ENCODE data around the gene GUCY2C. TPM values are rescaled to one million over a fixed set of nuclear protein-coding genes. Genes with fewer than 3 reads are reported as not detected.
"Not testable (repeated sequence)": the region's sequence is repeated elsewhere in the genome, so short reads cannot be mapped to it uniquely, and the experiment has no call there.

GUCY2C gene
- total RNA-seq, 1 donor from 2014 or later = not detected

GRCh38 chr12:14689996-14690395 is 6.4 kb downstream of the GUCY2C start:
- DNase-seq (ENCODE audit: low read depth) = no peak
- TF ChIP-seq CTCF (conservative IDR thresholded peaks at IDR 0.05; ENCODE audit: low read depth, low read length) = no peak
- H3K4me3 ChIP-seq (ENCODE audit: low read depth, low read length) = no peak overlapping the region

DNA sequence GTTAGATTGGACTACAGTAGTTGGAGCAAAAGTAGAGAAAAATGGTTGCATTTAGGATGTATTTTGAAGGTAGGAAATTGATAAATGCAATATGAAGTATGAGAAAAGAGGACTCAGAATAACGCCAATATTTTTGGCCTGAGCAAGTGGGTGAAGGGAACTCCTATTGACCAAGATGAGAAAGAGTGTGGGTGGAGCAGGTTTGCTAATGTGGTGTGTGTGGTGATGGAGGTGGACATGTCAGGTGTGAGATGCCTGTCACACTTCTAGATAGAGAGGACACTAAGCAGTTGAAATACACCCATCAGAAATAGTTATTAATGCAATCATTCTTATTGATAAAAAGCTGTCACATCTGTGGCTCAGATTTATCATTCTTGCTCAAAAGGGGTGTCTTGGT is 7.3 kb downstream of the GUCY2C start:
- no peak for TF ChIP-seq CTCF (conservative IDR thresholded peaks at IDR 0.05; ENCODE audit: low read depth, low read length)
- no peak overlapping the region for H3K4me3 ChIP-seq (ENCODE audit: low read depth, low read length)
- no peak for DNase-seq (ENCODE audit: low read depth)

GRCh38 chr12:14682231-14682630 is 14.2 kb downstream of the GUCY2C start:
- not testable (repeated sequence) for H3K4me3 ChIP-seq (ENCODE audit: low read depth, low read length); DNase-seq (ENCODE audit: low read depth)

GRCh38 chr12:14681625-14682024 is 14.8 kb downstream of the GUCY2C start:
- DNase-seq (ENCODE audit: low read depth) = no peak
- no peak overlapping the region for H3K4me3 ChIP-seq (ENCODE audit: low read depth, low read length)
- no peak for TF ChIP-seq CTCF (conservative IDR thresholded peaks at IDR 0.05; ENCODE audit: low read depth, low read length)

- DNase-seq (ENCODE audit: low read depth) = no peak
- no peak overlapping the region for H3K4me3 ChIP-seq (ENCODE audit: low read depth, low read length)
- TF ChIP-seq CTCF (conservative IDR thresholded peaks at IDR 0.05; ENCODE audit: low read depth, low read length) = no peak
Observed at GRCh38 chr12:14681190-14681589, 15.2 kb downstream of the GUCY2C start.

DNA sequence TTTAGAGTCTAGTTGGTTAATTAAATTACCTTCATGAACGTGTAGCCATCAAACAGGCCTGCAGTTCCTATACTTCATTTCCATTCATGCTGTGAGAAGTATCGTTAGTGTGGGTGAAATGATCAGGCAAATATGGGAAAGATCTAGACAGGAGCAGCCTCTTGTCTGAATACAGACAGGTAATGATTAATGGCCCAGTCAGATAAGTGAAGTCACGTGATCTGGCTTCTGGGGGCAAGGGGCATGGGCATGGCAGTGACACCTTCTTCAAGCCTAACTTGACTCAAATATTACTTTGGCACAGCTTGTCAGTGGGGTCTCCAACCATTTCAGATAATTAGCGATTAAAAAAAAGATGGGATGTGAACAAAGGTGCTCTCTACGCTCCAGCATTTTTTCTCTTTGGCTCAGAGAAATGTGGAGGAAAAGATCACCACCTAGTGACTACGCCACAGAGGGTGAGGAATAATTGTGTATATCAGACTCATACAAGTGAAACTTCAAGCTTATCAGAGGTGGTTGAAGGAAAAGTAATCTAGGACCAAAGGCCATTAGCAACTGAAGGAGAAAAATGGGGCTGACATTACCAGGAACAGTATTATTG is 17.8 kb downstream of the GUCY2C start:
- TF ChIP-seq CTCF (conservative IDR thresholded peaks at IDR 0.05; ENCODE audit: low read depth, low read length) = no peak

DNA sequence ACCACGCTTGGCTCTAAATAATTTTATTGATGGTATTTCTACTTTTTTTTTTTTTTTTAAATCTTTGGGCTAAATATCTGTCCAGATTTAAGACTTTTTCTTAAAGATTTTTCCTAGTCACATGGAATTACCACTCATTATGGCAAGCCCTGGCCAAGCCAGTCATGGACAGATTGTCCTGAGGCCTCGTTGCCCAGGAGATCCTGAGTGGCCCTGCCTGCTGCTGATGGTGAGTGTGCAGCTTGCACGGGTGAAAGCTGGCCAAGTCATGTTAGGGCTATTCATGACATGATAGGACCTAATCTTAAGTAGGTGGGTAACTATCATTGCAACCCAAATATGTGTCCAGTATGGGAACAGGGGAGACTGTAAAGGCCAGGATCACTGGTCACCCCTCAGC is 27.8 kb downstream of the GUCY2C start:
- TF ChIP-seq CTCF (conservative IDR thresholded peaks at IDR 0.05; ENCODE audit: low read depth, low read length) = no peak
- no peak overlapping the region for H3K4me3 ChIP-seq (ENCODE audit: low read depth, low read length)
- DNase-seq (ENCODE audit: low read depth) = no peak

More for the DNA sequence above, 17.8 kb downstream of the GUCY2C start:
- H3K4me3 ChIP-seq (ENCODE audit: low read depth, low read length) = no peak overlapping the region
- DNase-seq (ENCODE audit: low read depth) = no peak

Measured in epithelial cell of proximal tubule (primary cell).